ENCODE results near the gene CRNKL1. TPM values are rescaled to one million over a fixed set of nuclear protein-coding genes. Genes with fewer than 3 reads are reported as not detected.

CRNKL1 gene
- total RNA-seq, 2 donors from 2014 or later: 22.0 to 27.1 TPM

DNA sequence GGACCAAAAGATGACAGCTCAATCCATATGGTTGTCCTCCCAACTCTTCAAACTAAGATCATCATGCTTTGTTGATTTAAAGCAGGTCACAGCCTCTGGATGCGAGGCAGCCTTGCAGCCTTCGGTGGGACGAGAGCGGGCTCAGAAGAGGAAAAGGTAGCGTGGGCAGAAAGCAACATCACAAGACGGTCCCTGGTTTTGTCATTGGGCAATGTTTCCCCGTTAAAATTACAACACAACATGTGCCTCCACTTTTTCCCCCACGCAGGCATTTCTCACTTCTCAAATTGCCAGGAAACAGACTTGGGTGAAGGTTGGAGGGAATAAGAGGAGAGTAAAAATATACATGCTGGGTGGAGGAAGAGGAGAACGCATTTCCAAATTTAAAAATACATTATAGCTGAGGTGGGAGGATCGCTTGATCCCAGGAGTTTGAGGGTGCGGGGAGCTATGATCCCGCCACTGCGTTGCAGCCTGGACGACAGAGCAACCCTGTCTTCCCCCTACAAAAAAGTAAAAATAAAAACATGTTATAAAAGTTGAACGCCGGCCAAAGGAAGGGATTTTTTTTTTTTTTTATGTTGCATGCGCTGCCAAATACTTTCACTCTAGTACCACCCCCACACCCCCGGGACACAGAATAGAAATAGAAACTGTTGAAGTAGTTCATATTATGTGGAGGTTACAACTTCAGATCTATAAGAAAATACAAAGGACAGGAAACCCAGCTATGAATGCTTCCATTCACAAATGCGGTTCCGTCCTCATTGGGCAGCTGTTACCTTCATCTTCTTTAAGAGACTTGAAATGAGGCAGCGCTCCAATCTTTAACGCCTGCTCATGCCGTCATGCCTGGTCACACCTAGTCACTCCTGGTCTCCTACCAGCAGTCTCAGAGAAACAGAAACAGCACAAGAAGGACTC, 49.0 kb downstream of the CRNKL1 start:
- peaks cover 6% of the 10 kb centered on the region for H3K4me1 ChIP-seq (replicated peaks)
- H3K27ac ChIP-seq: peak overlapping the region; percentile 48 to 55
- no peaks in the 10 kb centered on the region for H3K36me3 ChIP-seq
- H3K27me3 ChIP-seq (replicated peaks; ENCODE audit: insufficient read depth): no peaks in the 10 kb centered on the region
- H3K9me3 ChIP-seq: no peaks in the 10 kb centered on the region
- no peak overlapping the region for H3K4me3 ChIP-seq
- no peak for TF ChIP-seq POLR2A (IDR thresholded peaks at IDR 0.05)
- TF ChIP-seq POLR2AphosphoS5 (IDR thresholded peaks at IDR 0.05): no peak
- TF ChIP-seq, protein P1, sequence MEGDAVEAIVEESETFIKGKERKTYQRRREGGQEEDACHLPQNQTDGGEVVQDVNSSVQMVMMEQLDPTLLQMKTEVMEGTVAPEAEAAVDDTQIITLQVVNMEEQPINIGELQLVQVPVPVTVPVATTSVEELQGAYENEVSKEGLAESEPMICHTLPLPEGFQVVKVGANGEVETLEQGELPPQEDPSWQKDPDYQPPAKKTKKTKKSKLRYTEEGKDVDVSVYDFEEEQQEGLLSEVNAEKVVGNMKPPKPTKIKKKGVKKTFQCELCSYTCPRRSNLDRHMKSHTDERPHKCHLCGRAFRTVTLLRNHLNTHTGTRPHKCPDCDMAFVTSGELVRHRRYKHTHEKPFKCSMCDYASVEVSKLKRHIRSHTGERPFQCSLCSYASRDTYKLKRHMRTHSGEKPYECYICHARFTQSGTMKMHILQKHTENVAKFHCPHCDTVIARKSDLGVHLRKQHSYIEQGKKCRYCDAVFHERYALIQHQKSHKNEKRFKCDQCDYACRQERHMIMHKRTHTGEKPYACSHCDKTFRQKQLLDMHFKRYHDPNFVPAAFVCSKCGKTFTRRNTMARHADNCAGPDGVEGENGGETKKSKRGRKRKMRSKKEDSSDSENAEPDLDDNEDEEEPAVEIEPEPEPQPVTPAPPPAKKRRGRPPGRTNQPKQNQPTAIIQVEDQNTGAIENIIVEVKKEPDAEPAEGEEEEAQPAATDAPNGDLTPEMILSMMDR (IDR thresholded peaks at IDR 0.05): no peak
- WGBS: 36% methylated on average over 23 of the region's 23 CpGs
- intact Hi-C loops (cut with DNase I): loop anchor here (5.0 kb wide), 1 partner anchor 291 kb away; no protein-coding TSS in a partner anchor
- DNase-seq (ENCODE audit: low spot score): peak; percentile 24

- Histone ChIP-seq H3K4me3 (no peak overlapping the region), H3K27ac (no peak overlapping the region), H3K9me3 (no peaks in the 10 kb centered on the region), H3K36me3 (no peaks in the 10 kb centered on the region), H3K27me3 (replicated peaks; ENCODE audit: insufficient read depth) (no peaks in the 10 kb centered on the region), H3K4me1 (replicated peaks) (peaks cover 6% of the 10 kb centered on the region)
- WGBS: 59% methylated on average over 9 of the region's 9 CpGs
- no peak for DNase-seq (ENCODE audit: low spot score)
- intact Hi-C loops (cut with DNase I): loop anchor here (5.0 kb wide), 1 partner anchor 290 kb away; no protein-coding TSS in a partner anchor
- TF ChIP-seq, protein P1 (IDR thresholded peaks at IDR 0.05): no peak
- no peak for TF ChIP-seq POLR2AphosphoS5 (IDR thresholded peaks at IDR 0.05)
- no peak for TF ChIP-seq POLR2A (IDR thresholded peaks at IDR 0.05)
Measured at GRCh38 chr20:20002101-20002998, 49.9 kb downstream of the CRNKL1 start.

- H3K36me3 ChIP-seq: no peaks in the 10 kb centered on the region
- no peaks in the 10 kb centered on the region for H3K9me3 ChIP-seq
- H3K27ac ChIP-seq: peak overlapping the region in 1 of 2 donors; percentile 50
- H3K4me1 ChIP-seq (replicated peaks): peaks cover 12% of the 10 kb centered on the region
- intact Hi-C loops (cut with DNase I): loop anchor here (5.0 kb wide), 1 partner anchor 288 kb away; no protein-coding TSS in a partner anchor
- TF ChIP-seq POLR2AphosphoS5 (IDR thresholded peaks at IDR 0.05) (no peak), POLR2A (IDR thresholded peaks at IDR 0.05) (no peak)
- no peak overlapping the region for H3K4me3 ChIP-seq
- 82% methylated on average over 14 of the region's 14 CpGs for WGBS
- DNase-seq (ENCODE audit: low spot score): no peak
- H3K27me3 ChIP-seq (replicated peaks; ENCODE audit: insufficient read depth): no peaks in the 10 kb centered on the region
Measured at GRCh38 chr20:20000211-20000968, 51.9 kb downstream of the CRNKL1 start.

DNA sequence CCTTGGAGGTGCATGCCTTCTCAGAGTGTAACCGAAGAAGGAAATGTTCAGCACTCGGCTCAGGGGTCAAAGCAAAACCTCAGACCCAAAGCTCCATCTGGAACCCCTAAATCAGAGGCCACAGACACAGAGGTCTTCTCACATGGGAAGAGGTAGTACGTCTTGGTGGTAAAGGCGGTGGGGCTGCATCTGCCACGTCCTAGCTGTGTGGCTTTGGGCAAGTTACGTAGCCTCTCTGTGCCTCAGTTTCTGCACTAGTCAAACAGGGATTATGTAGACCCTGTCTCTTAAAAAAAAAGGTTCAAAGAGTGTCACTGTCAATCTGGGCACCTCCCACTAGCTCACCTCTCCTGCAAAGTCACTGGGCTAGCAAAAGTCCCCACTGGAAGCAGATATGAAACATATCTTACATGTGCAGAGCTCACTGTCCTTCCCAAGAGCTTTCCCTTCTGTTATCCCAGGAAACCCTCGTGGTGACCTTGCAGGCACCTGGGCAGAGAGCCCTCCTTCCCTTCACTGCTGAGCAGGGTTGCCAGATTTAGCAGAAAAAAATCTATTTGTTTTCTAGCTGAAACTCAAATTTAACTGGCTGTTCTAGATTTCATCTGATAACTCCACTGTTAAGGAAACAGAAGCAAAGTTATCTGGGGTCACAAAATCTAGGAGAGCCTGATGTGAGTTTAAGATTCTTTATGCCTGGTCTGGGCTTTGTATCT, 53.1 kb downstream of the CRNKL1 start:
- TF ChIP-seq, protein P1 (IDR thresholded peaks at IDR 0.05): no peak
- TF ChIP-seq POLR2AphosphoS5 (IDR thresholded peaks at IDR 0.05) (no peak), POLR2A (IDR thresholded peaks at IDR 0.05) (no peak)
- DNase-seq (ENCODE audit: low spot score): no peak
- Histone ChIP-seq H3K4me3 (no peak overlapping the region), H3K36me3 (no peaks in the 10 kb centered on the region), H3K4me1 (replicated peaks) (peaks cover 12% of the 10 kb centered on the region), H3K27me3 (replicated peaks; ENCODE audit: insufficient read depth) (no peaks in the 10 kb centered on the region), H3K27ac (peak overlapping the region; percentile 4 to 50), H3K9me3 (no peaks in the 10 kb centered on the region)
- intact Hi-C loops (cut with DNase I): loop anchor here (5.0 kb wide), 1 partner anchor 307 kb away; no protein-coding TSS in a partner anchor
- 70% methylated on average over 7 of the region's 7 CpGs for WGBS

Data from prostate gland (tissue), 2 donors.